ENCODE data around the gene DTNB.

DTNB gene

DNA sequence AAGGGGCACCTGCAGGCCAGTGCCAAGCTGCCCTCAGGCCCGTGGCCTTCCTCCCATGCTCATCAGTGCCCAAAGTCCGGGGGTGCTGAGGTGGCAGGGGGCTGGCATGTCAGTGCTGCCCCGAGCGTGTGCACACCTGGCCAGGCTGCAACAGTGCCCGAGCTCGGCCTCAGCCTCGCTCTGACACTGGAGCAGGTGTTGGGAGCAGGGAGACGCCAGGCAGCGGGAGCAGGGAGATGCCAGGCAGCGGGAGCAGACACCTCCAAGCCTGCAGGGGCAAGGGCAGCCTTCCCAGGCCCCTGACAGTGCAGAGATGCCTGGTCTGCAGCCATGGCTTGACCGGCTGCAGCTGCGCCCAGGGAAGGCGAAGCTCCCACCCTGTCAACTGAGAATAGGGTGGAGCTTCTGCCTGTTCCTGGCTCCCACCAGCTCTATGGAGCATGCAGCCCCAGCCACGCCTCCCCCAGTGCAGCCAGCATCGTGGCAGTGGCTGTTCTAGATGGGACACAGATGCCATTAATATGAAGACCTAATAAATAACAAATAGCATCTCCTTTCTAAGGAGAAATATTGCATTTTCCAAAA lies 82.4 kb downstream of the DTNB start:
- H3K27ac ChIP-seq, result no peak overlapping the region
- TF ChIP-seq CTCF (conservative IDR thresholded peaks at IDR 0.05) (no peak), ZFX (IDR thresholded peaks at IDR 0.05) (no peak)

- no peak overlapping the region for H3K27ac ChIP-seq
- TF ChIP-seq ZFX (IDR thresholded peaks at IDR 0.05) (no peak), CTCF (conservative IDR thresholded peaks at IDR 0.05) (no peak)
Measured at GRCh38 chr2:25589676-25590205, 83.6 kb downstream of the DTNB start.

DNA sequence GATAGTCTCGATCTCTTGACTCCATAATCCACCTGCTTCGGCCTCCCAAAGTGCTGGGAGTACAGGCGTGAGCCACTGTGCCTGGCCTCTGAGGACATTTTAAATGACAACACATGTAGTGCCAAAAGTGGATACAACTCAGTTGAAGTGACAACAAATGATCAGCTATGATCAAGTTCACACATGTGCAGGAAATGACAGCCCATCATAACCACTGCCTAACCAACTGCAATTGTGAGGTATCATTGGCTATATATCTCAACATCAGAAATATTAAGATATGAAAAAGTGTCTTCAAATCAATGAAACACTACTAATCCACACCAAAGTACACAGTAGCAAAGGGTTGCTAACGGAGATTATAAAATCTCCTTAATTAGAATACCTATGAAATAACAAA lies 84.8 kb downstream of the DTNB start:
- TF ChIP-seq ZFX (IDR thresholded peaks at IDR 0.05) (no peak), CTCF (conservative IDR thresholded peaks at IDR 0.05) (no peak)

GRCh38 chr2:25587361-25587760 lies 86.0 kb downstream of the DTNB start:
- no peak overlapping the region for H3K27ac ChIP-seq
- TF ChIP-seq CTCF (conservative IDR thresholded peaks at IDR 0.05) (no peak), ZFX (IDR thresholded peaks at IDR 0.05) (no peak)

More for the DNA sequence above, 84.8 kb downstream of the DTNB start:
- H3K27ac ChIP-seq, result no peak overlapping the region

- no peak overlapping the region for H3K27ac ChIP-seq
- TF ChIP-seq CTCF (conservative IDR thresholded peaks at IDR 0.05) (no peak), ZFX (IDR thresholded peaks at IDR 0.05) (no peak)
Measured at GRCh38 chr2:25586726-25587144, 86.6 kb downstream of the DTNB start.

DNA sequence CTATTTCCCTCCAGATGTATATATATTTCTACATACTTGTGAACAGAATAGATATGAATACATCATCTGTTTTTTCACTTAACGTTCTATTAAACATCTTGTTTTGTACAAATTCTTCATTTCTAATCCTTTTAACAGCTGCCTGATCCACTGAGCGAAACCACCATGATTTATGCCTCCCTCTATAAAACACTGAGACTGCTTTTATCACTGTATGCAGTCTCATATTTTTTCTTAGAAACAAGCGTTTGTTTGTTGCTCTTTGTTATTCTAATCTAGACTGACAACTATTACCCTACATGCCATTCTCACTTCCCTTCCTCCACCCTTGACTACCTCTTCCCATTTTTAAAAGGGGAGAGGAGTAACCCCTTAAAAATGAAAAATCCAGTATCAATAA lies 88.2 kb downstream of the DTNB start:
- TF ChIP-seq ZFX (IDR thresholded peaks at IDR 0.05) (no peak), CTCF (conservative IDR thresholded peaks at IDR 0.05) (no peak)
- no peak overlapping the region for H3K27ac ChIP-seq

- TF ChIP-seq ZFX (IDR thresholded peaks at IDR 0.05) (no peak), CTCF (conservative IDR thresholded peaks at IDR 0.05) (no peak)
- no peak overlapping the region for H3K27ac ChIP-seq
Measured at GRCh38 chr2:25582077-25582830, 91.1 kb downstream of the DTNB start.

All from C4-2B (cell line).